ENCODE data around the gene C10orf62. TPM values are rescaled to one million over a fixed set of nuclear protein-coding genes. Genes with fewer than 3 reads are reported as not detected.

Gene C10orf62
- total and polyA plus RNA-seq, 10 of the 15 experiments (the other 5 are each of a cell fraction or from before 2014, with no cell fraction given) = not detected

GRCh38 chr10:97573672-97574071, 15.8 kb upstream of the C10orf62 start:
- DNase-seq (ENCODE audit: low read depth, low spot score) = no peak
- WGBS (ENCODE audit: insufficient coverage, insufficient replicate concordance, low lambda C conversion rate, missing lambda C conversion rate) = 4% methylated on average over 2 of the region's 2 CpGs
- TF ChIP-seq RAD51 (IDR thresholded peaks at IDR 0.05) (no peak), MEF2A (IDR thresholded peaks at IDR 0.05; ENCODE audit: insufficient read depth, low read depth, low read length) (no peak), EP300 (IDR thresholded peaks at IDR 0.05; ENCODE audit: borderline replicate concordance in 1 of 2, control insufficient read depth in 1 of 2, low read depth in 2 of 2, low read length in 2 of 2) (no peak), ZNF24 (IDR thresholded peaks at IDR 0.05) (no peak), RB1 (IDR thresholded peaks at IDR 0.05; ENCODE audit: borderline replicate concordance) (no peak), BCLAF1 (IDR thresholded peaks at IDR 0.05) (no peak), TCF3 (IDR thresholded peaks at IDR 0.05; ENCODE audit: borderline replicate concordance, insufficient read depth, low read depth, low read length) (no peak), GABPA (IDR thresholded peaks at IDR 0.05; ENCODE audit: low read depth) (no peak), MXI1 (IDR thresholded peaks at IDR 0.05; ENCODE audit: low read depth, low read length) (no peak), E4F1 (IDR thresholded peaks at IDR 0.05; ENCODE audit: borderline replicate concordance, partially characterized antibody) (no peak)
- TF ChIP-seq, protein P1, sequence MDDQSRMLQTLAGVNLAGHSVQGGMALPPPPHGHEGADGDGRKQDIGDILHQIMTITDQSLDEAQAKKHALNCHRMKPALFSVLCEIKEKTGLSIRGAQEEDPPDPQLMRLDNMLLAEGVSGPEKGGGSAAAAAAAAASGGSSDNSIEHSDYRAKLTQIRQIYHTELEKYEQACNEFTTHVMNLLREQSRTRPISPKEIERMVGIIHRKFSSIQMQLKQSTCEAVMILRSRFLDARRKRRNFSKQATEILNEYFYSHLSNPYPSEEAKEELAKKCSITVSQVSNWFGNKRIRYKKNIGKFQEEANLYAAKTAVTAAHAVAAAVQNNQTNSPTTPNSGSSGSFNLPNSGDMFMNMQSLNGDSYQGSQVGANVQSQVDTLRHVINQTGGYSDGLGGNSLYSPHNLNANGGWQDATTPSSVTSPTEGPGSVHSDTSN (IDR thresholded peaks at IDR 0.05; ENCODE audit: insufficient replicate concordance, low read depth, low read length) = no peak
- TF ChIP-seq, protein P2, sequence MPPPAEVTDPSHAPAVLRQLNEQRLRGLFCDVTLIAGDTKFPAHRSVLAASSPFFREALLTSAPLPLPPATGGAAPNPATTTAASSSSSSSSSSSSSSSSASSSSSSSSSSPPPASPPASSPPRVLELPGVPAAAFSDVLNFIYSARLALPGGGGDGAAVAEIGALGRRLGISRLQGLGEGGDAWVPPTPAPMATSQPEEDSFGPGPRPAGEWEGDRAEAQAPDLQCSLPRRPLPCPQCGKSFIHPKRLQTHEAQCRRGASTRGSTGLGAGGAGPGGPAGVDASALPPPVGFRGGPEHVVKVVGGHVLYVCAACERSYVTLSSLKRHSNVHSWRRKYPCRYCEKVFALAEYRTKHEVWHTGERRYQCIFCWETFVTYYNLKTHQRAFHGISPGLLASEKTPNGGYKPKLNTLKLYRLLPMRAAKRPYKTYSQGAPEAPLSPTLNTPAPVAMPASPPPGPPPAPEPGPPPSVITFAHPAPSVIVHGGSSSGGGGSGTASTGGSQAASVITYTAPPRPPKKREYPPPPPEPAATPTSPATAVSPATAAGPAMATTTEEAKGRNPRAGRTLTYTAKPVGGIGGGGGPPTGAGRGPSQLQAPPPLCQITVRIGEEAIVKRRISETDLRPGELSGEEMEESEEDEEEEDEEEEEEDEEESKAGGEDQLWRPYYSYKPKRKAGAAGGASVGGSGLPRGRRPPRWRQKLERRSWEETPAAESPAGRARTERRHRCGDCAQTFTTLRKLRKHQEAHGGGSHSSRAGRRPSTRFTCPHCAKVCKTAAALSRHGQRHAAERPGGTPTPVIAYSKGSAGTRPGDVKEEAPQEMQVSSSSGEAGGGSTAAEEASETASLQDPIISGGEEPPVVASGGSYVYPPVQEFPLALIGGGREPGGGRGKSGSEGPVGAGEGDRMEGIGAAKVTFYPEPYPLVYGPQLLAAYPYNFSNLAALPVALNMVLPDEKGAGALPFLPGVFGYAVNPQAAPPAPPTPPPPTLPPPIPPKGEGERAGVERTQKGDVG (CRISPR knock-in tag; IDR thresholded peaks at IDR 0.05) = no peak
- RAD21 ChIA-PET (ENCODE audit: unreplicated experiment) = no interaction called here
- no peak overlapping the region for H3K4me2 ChIP-seq (ENCODE audit: control insufficient read depth, insufficient read depth)
- no peaks in the 10 kb centered on the region for H4K20me1 ChIP-seq (ENCODE audit: control insufficient read depth, insufficient read depth)
- SMC1A ChIA-PET (ENCODE audit: uncharacterized antibody, unreplicated experiment) = interaction anchor here (0.7 kb wide), 1 partner anchor 14 kb away, joined by 3 read pairs; no protein-coding TSS in a partner anchor
- POLR2A ChIA-PET = no interaction called here
- H3K79me2 ChIP-seq (ENCODE audit: control insufficient read depth, insufficient read depth, low read length) = no peaks in the 10 kb centered on the region
- in situ Hi-C loops (cut with MboI) (no loop called here), intact Hi-C loops (cut with micrococcal nuclease; ENCODE audit: unreplicated experiment) (loop anchor here (2.0 kb wide), 1 partner anchor 157 kb away; no protein-coding TSS in a partner anchor)
- no peaks in the 10 kb centered on the region for H3K4me1 ChIP-seq (ENCODE audit: control insufficient read depth, insufficient read depth, low read length)
- H3K9ac ChIP-seq (ENCODE audit: control insufficient read depth, insufficient read depth, low read length) = no peak overlapping the region
- no peak overlapping the region for H2AFZ ChIP-seq (ENCODE audit: control insufficient read depth, low read depth, low read length)
- H3K4me3 ChIP-seq = no peak overlapping the region
- no peaks in the 10 kb centered on the region for H3K9me3 ChIP-seq (replicated peaks; ENCODE audit: control insufficient read depth, insufficient read depth, low read length)
- no peaks in the 10 kb centered on the region; a peak in 1 of 4 replicates for H3K27me3 ChIP-seq (replicated peaks in 1 of 2; ENCODE audit: control insufficient read depth in 2 of 2, insufficient read depth in 2 of 2, low read length in 1 of 2)
- CTCF ChIA-PET = interaction anchor here (0.8 to 3.9 kb wide), 5 partner anchors 11 to 106 kb away, joined by 3 to 29 read pairs (median 6); partner anchors contain the start of gene HOGA1
- no peak for FAIRE-seq
- no TSS peak for BruUV-seq (replicated peaks)
- no peaks in the 10 kb centered on the region for H3K36me3 ChIP-seq (ENCODE audit: control insufficient read depth in 2 of 2, insufficient read depth in 2 of 2, low read length in 1 of 2)
- no peak for ATAC-seq
- H3K27ac ChIP-seq (ENCODE audit: control insufficient read depth, insufficient read depth) = no peak overlapping the region
